ENCODE data around the gene ALKBH5. TPM values are rescaled to one million over a fixed set of nuclear protein-coding genes. Genes with fewer than 3 reads are reported as not detected.

The ALKBH5 gene
- total and polyA plus RNA-seq, 9 of the 15 experiments (the other 6 are each of a cell fraction or from before 2014, with no cell fraction given): 11.4 to 70.0 (median 47.4) TPM

DNA sequence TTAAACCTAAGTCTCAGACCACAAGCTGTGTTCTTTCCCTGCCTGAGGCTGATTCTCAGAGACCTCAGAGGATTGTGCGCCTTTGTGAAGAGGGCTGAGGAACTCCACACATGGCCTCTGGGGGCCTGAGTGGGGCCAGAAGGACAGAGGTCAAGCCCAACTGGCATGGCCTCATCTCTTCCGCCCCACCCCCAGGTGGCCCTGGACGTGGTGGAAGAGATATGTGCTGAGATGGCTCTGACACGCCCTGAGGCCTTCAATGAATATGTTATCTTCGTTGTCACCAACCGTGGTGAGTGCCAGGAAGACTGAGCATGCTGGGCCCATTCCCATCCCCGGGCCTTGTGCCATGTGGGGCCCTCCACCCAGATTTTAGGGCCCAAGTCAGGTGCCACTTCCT lies 20.1 kb upstream of the ALKBH5 start (continued):
- 0 out of 4 replicates have a peak, but pooled peaks of 1 of the 2 experiments have one; percentile 24 for TF ChIP-seq RCOR1 (IDR thresholded peaks at IDR 0.05; ENCODE audit: borderline replicate concordance in 1 of 2, low read depth in 2 of 2, low read length in 2 of 2)
- no peak for TF ChIP-seq CEBPG (CRISPR knock-in tag; IDR thresholded peaks at IDR 0.05)
- no peak for TF ChIP-seq CEBPG (tag; conservative IDR thresholded peaks at IDR 0.05 in 1 of 2, IDR thresholded peaks at IDR 0.05 in 1 of 2)
- no peak for TF ChIP-seq TSC22D4 (tag; IDR thresholded peaks at IDR 0.05)
- no peak for TF ChIP-seq NCOA4 (IDR thresholded peaks at IDR 0.05; ENCODE audit: partially characterized antibody)
- TF ChIP-seq ZNF408 (CRISPR knock-in tag; IDR thresholded peaks at IDR 0.05; ENCODE audit: low read depth): no peak
- no peak for TF ChIP-seq HIVEP1 (CRISPR knock-in tag; IDR thresholded peaks at IDR 0.05)
- no peak for TF ChIP-seq TFAM (CRISPR knock-in tag; conservative IDR thresholded peaks at IDR 0.05)
- no peak for TF ChIP-seq E2F1 (CRISPR knock-in tag; IDR thresholded peaks at IDR 0.05)
- TF ChIP-seq, protein P1, sequence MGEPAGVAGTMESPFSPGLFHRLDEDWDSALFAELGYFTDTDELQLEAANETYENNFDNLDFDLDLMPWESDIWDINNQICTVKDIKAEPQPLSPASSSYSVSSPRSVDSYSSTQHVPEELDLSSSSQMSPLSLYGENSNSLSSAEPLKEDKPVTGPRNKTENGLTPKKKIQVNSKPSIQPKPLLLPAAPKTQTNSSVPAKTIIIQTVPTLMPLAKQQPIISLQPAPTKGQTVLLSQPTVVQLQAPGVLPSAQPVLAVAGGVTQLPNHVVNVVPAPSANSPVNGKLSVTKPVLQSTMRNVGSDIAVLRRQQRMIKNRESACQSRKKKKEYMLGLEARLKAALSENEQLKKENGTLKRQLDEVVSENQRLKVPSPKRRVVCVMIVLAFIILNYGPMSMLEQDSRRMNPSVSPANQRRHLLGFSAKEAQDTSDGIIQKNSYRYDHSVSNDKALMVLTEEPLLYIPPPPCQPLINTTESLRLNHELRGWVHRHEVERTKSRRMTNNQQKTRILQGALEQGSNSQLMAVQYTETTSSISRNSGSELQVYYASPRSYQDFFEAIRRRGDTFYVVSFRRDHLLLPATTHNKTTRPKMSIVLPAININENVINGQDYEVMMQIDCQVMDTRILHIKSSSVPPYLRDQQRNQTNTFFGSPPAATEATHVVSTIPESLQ (CRISPR knock-in tag; IDR thresholded peaks at IDR 0.05): no peak
- no peak for TF ChIP-seq TAL1 (IDR thresholded peaks at IDR 0.05)
- TF ChIP-seq EP300 (IDR thresholded peaks at IDR 0.05; ENCODE audit: low read length): peak; percentile 8; the same call in 1 of the 2 replicates
- TF ChIP-seq NR2C2 (CRISPR knock-in tag; IDR thresholded peaks at IDR 0.05): no peak
- peak; percentile 23; the same call in 1 of the 2 replicates for TF ChIP-seq NR2C2 (tag; IDR thresholded peaks at IDR 0.05)
- TF ChIP-seq SMAD2 (IDR thresholded peaks at IDR 0.05; ENCODE audit: low read depth, low read length): no peak
- TF ChIP-seq MEIS2 (IDR thresholded peaks at IDR 0.05; ENCODE audit: partially characterized antibody): peak; percentile 12
- no peak for TF ChIP-seq HNRNPK (IDR thresholded peaks at IDR 0.05; ENCODE audit: low read depth, low read length, poor library complexity, severe bottlenecking)
- peak; percentile 40; the same call in 1 of the 2 replicates for TF ChIP-seq ZNF592 (IDR thresholded peaks at IDR 0.05)
- TF ChIP-seq ELF1 (tag; IDR thresholded peaks at IDR 0.05): no peak
- TF ChIP-seq XRCC5 (IDR thresholded peaks at IDR 0.05; ENCODE audit: low read depth, low read length): no peak
- TF ChIP-seq POLR2AphosphoS2 (IDR thresholded peaks at IDR 0.05; ENCODE audit: low read length): no peak
- TF ChIP-seq CXXC5 (CRISPR knock-in tag; IDR thresholded peaks at IDR 0.05): no peak
- TF ChIP-seq ZNF174 (CRISPR knock-in tag; IDR thresholded peaks at IDR 0.05): no peak
- TF ChIP-seq ADNP (tag; IDR thresholded peaks at IDR 0.05): no peak
